ENCODE data around the gene TTLL5.
"Not testable (repeated sequence)": the region's sequence is repeated elsewhere in the genome, so short reads cannot be mapped to it uniquely, and the experiment has no call there.

The TTLL5 gene

GRCh38 chr14:75650253-75651058, 10.6 kb upstream of the TTLL5 start:
- no peak for DNase-seq (ENCODE audit: low read depth)

- DNase-seq (ENCODE audit: low read depth): no peak
These were observed 7.5 kb upstream of the TTLL5 start for GRCh38 chr14:75653563-75653962.

GRCh38 chr14:75654127-75654732, 6.8 kb upstream of the TTLL5 start:
- peak; percentile 37 for DNase-seq (ENCODE audit: low read depth)

GRCh38 chr14:75655235-75655634, 5.8 kb upstream of the TTLL5 start:
- no peak for DNase-seq (ENCODE audit: low read depth)

- DNase-seq (ENCODE audit: low read depth): no peak
These were observed 3.7 kb upstream of the TTLL5 start for GRCh38 chr14:75657331-75657730.

GRCh38 chr14:75658957-75659356, 2.1 kb upstream of the TTLL5 start:
- no peak for DNase-seq (ENCODE audit: low read depth)

GRCh38 chr14:75660238-75660629, 812 bp upstream of the TTLL5 start:
- no peak for DNase-seq (ENCODE audit: low read depth)

GRCh38 chr14:75661499-75661814, 411 bp downstream of the TTLL5 start:
- no peak for DNase-seq (ENCODE audit: low read depth)

- DNase-seq (ENCODE audit: low read depth): no peak
These were observed 1.9 kb downstream of the TTLL5 start for GRCh38 chr14:75662966-75663365.

- no peak for DNase-seq (ENCODE audit: low read depth)
These were observed 6.2 kb downstream of the TTLL5 start for GRCh38 chr14:75667099-75667765.

- no peak for DNase-seq (ENCODE audit: low read depth)
These were observed 11.7 kb downstream of the TTLL5 start for GRCh38 chr14:75672605-75673192.

- no peak for DNase-seq (ENCODE audit: low read depth)
These were observed 12.4 kb downstream of the TTLL5 start for GRCh38 chr14:75673345-75674035.

- DNase-seq (ENCODE audit: low read depth): no peak
These were observed 14.4 kb downstream of the TTLL5 start for GRCh38 chr14:75675265-75675960.

- no peak for DNase-seq (ENCODE audit: low read depth)
These were observed 24.9 kb downstream of the TTLL5 start for GRCh38 chr14:75685910-75686309.

GRCh38 chr14:75689012-75689411, 28.0 kb downstream of the TTLL5 start:
- no peak for DNase-seq (ENCODE audit: low read depth)

- DNase-seq (ENCODE audit: low read depth): no peak
These were observed 29.0 kb downstream of the TTLL5 start for GRCh38 chr14:75690010-75690409.

- DNase-seq (ENCODE audit: low read depth): not testable (repeated sequence)
These were observed 34.0 kb downstream of the TTLL5 start for GRCh38 chr14:75695025-75695424.

GRCh38 chr14:75697386-75697785, 36.3 kb downstream of the TTLL5 start:
- no peak for DNase-seq (ENCODE audit: low read depth)

GRCh38 chr14:75697918-75698317, 36.9 kb downstream of the TTLL5 start:
- no peak for DNase-seq (ENCODE audit: low read depth)

GRCh38 chr14:75699331-75699730, 38.3 kb downstream of the TTLL5 start:
- DNase-seq (ENCODE audit: low read depth): no peak

- DNase-seq (ENCODE audit: low read depth): no peak
These were observed 39.2 kb downstream of the TTLL5 start for GRCh38 chr14:75700295-75700694.

- DNase-seq (ENCODE audit: low read depth): no peak
These were observed 41.1 kb downstream of the TTLL5 start for GRCh38 chr14:75702122-75702521.

Measured in fibroblast of the conjunctiva (primary cell).